GM21723 (cell line): ENCODE data around the gene AKR7A2.
A peak's percentile ranks its signal among the peaks of the same experiment; 100 is the strongest.

Experiments
- ATAC-seq: cut with Tn5 transposase; IDR thresholded peaks from one replicate; pipeline ENCODE4 v1.9.1; 2021; ENCODE audit warnings: mild to moderate bottlenecking, moderate library complexity; ENCODE audit not compliant: unreplicated experiment

The AKR7A2 gene

DNA sequence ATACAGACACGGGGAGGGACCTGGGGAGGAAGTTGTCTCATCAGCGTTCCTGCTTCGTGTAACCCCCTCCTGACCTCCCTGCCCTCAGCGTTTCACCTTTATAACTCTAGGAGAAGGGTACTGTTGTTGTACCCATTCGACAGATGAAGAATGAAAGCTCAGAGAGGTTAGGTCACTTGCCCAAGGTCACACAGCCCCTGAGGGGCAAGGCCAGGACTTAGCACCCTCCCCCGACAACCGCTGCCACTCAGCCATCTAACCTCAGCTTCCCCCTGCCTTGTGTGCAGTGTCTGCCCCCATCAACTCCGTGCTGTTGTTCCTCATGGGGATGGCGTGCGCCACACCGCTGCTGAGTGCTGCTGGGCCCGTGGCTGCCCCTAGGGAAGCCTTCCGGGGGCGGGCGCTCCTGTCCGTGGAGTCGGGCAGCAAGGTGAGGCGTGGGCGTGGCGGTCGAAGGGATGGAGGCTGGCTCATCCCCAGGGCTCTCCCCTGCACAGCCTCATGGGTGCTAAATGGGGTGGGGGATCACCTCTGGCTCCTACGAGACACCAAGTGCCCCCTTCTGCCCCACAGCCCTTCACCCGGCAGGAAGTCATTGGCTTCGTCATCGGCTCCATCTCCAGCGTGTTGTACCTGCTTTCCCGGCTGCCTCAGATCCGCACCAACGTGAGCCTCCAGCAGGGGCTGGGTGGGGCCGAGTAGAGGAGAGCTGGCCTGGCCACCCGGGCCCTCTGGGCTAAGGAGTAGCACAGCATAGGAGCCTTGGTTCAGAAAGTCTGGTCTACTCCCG is 14.2 kb upstream of the AKR7A2 start:
- ATAC-seq = no peak

DNA sequence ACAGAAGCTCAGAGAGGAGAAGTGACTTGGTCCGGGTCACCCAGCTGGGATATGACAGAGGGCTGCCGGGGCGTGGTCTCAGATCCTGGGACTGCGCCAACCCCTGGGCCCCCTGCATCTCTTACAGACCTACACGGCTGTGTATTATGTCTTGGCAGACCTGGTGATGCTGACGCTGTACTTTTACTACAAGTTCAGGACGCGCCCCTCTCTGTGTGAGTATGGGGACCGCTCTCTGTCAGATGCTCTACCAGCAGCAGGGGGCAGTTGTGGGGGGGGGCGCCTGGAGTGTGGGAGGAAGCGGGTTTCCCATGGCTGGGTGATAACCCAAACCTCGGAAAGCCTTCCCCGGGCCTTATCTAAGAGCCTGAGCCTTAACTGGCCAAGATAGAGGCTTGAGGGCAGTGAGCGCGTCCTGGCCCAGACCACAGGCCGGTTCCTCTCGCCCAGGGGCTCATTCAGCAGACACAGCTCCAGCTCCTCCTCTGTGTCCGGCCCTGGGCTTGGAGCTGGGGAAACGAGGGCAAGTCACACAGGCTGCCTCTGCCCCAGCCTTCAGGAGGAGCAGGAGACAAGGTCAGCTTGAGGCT is 13.5 kb upstream of the AKR7A2 start:
- no peak for ATAC-seq

DNA sequence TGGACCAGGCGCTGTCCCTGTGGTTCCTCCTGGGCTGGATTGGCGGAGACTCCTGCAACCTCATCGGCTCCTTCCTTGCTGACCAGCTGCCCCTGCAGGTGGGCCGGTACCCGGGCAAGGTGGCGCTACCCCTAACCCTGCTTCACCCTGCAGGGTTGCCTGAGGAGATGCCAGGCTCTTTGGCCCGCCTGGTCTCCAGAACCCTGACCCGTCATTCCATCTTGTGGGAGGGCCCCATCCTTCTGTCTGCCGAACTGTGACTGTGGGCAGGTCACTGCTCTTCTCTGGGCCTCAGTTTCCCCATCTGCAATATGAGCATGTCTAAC is 12.7 kb upstream of the AKR7A2 start:
- no peak for ATAC-seq

DNA sequence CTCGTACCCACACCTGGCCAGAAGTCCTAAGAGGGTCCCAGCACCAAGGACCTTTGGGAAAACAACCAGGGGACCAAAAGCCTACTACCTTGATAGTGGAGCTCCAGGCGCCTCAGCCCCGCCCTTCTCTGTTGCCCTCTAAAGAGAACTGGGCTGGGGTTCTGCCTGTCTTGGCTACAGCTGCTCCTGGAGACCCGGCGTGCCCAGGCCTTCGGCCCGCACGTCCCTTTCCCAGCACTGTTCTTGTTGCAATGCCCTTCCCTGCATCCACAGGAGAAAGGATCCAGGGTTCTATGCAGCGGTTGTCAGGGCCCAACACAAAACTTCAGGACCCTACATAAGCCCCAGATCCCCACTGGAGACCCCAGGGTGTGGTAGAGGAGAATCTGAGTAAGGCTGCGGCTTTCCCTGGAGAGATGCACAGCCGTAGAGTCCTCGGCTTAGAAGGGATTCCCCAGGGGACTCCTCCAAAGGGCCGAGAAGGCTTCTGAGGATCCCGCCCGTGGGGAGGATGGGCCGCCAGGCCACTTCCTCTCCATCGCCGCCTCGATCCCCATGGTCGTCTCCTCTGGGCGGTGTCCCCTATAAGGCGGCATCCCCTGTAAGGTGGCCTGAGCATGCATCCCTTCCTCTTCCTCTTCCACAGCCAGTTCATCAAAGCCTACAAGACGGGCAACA is 12.2 kb upstream of the AKR7A2 start:
- no peak for ATAC-seq

DNA sequence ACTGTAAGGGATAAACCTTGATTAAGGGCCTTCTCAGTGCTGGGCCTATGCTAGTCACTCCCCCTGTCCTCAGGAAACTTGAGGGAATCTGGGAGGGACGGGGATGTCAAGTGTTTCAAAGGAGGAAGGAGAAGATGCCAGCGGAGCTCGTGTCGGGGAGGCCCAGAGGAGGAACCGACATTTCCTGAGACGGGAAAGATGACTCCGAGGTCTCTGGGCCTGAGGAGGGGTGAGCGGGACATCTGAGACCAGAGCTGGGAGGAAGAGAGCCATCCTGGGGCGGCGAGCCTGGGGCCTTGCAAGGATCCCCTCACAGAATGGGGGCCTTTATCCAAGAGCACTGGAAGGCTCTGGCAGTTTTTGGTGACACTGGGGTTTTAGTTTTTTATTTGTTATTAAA is 10.5 kb upstream of the AKR7A2 start:
- ATAC-seq = no peak

DNA sequence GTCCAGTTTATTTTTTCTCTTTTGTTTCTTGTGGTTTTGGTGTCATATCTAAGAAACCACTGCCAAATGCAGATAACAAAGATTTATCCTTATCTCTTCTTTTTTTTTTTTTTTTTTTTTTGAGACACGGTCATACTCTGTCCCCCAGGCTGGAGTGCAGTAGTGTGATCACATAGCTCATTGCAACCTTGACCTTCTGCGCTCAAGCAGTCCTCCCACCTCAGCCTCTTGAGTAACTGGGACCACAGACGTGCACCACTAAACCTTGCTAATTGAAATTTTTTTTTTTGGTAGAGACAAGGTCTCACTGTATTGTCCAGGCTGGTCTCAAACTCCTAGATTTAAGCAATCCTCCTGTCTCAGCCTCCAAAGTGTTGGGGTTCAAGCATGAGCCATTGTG is 9.1 kb upstream of the AKR7A2 start:
- ATAC-seq = no peak

DNA sequence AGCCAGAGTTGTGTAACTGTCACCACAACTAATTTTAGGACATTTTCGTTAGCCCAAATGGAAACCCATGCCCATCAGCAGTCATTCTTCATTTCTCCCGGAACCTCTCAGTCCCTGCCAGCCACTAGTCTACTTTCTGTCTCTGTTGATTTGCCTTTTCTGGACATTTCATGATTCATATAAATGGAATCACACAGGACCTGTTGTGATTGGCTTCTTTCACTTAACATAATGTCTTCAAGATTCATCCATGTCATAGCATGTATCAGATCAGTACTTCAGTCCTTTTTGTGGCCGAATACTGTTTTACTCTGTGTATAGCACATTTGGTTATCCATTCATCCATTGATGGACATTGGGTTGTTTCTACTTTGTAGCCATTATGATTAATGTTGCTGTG is 7.3 kb upstream of the AKR7A2 start:
- no peak for ATAC-seq

DNA sequence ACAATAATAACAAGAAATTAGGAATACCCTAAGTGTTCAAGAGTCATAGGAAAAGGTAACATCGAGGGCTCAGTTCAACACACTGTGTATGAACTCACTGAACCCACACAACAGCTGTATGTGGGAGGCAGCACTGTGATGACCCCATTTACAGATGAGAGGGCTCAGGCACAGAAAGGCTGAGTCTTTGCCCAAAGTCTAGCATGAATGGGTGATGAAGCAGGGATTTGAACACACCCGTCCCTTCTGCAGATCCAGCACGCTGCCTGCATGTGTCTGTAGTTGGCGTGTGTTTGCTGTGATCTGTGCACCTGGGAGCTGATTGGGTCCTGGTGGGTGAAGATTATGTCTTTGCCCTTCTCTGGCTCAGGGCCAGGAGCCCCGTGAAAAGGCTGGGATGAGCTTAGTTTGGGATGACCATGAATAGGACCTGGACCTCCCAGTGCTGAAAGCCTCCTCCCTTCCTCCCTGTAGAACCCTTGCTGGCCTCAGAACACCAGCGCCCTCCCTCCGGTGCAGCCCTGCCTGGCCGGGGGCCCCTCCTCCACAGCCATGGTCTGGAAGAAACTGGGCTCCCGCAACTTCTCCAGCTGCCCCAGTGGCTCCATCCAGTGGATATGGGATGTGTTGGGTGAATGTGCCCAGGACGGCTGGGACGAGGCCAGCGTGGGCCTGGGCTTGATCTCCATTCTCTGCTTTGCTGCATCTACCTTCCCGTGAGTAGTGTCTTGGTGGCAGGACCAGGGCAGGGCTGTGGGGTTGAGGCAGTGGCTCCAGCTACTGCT is 5.4 kb upstream of the AKR7A2 start:
- no peak for ATAC-seq

DNA sequence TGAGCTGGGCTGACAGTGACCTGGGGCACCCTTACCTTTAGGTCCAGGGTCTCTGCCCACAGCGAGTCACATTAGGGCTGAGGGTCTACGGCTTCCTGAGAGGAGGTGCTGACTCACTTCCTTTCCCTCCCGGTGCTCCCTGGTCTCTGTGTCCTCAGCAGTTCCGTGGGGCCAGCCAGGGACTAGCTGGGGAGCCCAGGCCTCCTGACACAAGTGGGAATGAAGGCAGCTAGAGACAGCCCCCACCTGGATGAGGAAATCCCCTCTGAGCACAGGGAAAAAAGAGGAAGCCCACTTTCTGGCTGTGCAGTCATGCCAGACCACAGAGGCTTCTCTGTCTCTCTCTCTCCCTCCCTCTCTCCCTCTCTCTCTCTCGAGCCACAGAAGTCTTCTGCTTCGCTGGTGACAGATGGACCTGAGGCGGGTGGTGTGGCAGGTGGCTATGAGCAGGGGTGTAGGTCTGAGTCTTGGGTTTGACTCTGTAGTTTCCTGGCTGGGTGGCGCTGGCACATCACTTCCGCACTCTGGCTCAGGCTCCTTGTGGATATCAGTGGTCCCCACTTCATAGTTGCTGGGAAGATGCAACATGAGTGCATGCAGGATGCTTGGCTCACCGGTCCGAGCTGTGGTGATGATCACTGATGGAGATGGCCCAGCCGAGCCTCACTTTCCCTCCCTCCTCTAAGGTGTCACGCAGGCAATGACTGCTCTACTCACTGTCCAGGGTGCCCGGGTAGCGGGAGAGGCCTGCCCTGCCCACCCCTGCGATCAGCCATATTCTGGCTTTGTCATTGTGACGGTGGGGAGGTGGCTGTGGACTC is 3.6 kb upstream of the AKR7A2 start:
- ATAC-seq = no peak

DNA sequence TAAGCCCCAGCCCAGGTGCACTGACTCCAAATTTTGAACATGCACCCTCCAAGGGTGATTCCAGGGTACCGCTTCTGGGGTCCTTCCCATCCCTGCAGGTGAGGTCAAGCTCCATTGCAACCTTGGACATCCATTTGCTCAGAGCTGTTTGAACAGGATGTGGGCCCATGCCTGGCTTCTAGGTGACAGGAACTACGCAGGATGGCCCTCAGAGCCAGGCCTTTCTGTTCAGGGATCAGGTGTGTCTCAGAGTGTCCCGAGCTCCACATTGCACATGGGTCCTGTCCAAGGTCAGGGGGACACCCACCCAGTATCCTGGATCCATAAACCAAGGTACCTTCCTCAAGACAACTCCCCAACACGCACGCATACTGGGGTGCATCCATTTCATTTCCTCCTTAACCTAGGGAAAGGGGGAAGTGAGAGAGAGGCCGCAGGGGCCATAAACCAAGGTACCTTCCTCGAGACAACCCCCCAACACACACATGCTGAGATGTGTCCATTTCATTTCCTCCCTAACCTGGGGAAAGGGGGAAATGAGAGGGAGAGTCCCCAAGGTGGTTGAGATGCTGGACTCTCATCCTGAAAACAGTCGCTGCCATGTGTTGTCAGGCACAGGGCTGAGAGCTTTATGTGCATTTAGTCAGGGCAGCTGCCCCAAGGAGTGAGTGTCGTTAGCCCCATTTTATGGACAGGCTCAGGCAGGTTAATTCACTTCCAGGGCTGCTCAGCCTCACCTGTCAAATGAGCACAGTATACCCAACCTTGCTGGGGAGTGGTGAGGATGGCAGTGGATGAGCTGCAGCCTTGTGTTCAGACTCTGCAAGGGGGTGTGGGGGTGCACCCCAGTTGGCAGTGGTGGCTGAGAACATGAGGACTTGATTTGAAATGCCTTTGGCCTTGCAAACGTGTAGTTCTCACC is 2.3 kb upstream of the AKR7A2 start:
- ATAC-seq = no peak

DNA sequence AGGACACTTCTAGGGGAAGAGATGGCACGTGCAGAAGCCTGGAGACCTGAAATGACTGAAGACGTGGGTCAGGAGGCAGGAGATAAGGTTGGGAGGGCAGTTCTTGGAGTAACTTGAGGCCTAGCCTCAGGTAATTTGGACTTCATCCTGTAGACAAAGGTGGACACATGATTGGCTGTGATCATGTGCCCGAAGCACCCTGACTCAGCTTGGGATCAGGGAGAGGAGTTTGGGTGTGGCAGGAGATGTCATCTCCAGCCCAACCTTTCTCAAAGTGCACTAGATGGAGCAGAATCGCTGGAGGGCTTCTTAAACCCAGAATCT is 1.7 kb upstream of the AKR7A2 start:
- ATAC-seq = no peak

DNA sequence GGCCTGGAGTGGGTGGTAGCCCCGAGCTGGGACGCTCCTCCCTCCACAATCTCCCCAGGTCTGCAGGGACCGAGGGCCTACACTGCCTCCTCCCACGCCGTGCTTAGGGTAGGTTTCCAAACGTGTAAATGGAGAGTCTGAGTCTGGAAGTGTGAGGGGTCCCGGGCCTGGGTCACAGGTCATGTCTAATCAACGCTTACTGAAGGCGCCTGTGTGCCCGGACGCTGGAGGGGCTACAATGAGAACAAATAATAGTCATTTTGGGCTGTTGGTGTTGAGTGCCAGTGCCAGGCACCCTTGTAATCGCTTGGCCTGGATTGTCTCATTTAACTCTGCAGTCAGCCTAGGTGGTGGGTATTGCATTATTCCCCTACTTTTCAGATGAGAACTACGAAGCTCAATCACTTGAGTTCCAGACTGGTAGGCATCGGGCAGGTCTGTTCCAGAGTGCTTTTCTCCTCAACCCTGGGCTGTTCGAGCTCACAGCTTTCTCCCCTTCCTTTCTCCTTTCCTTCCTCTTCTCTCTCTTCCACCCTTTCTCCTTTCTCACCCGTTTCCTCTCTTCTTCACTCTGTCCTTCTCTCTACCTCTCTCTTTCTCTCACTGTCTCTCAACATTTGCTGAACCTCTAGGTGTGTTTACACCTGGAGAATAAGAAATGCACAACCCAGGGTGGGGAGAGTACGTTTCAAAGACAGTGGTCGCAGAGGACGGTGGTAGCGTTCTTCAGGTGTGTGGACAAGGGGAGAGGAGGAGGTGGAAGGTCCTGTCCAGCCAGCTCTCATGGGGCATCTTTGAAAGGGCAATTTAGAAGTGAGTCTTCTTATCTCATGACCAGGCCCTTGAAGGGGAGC is 1.1 kb upstream of the AKR7A2 start:
- peak; percentile 21 for ATAC-seq

DNA sequence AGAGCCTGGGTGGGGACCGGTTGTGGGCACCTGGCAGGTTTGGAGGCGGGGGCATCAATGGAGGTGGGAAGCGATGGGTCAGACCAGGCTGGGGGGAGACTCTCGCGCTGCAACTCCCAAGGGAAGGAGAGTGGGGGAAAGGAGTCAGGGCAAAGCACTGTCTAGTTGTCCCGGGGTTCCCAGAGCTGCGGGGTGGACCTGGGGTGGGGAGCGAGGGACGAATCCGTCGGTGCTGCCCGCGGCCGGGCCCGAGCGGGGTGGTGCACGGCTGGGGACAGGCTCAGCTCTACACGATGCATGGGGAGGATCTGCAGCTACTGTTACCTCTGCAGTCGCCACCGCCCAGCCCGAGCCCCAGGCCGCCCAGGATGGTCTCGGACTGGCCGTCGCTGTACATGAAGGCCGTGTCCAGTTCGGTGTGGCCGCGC is 427 bp downstream of the AKR7A2 start:
- ATAC-seq = peak; percentile 11

DNA sequence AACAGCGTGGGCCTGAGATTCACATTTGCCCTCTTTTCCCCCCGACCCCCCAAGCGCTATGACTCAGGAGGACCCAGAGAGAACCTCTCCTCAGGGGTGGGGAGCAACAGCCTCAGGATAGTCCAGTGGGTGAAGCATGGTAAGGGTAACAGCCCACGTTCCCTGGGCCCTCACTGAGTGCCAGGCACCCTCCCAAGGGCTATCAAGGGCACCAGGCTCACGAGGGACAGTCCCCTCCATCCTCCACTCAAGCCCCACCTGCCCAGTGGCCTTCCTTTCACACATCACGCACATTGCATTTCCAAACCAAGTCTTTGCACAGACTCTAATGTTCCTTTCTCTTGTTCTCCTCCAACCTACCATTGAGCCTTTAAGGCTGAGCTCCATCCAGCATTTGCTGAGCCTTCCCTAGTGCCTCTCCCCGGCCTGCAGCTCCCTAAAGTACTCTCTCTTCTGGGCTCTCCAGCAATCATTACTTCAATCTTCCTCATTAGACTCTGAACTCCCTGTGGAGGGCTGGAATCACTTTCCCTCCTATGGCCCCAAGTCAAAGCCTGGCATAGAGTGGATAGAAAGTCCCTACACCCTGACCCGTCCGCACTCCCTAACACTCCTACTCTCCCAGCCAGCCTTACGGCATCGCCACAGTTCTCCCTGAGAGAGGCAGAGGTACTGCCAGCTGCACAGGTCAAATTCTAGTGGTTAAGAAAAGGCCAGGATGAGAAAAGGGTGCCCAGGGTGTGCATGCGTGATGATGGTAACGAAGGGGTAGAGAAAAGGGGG is 1.0 kb downstream of the AKR7A2 start:
- no peak for ATAC-seq

DNA sequence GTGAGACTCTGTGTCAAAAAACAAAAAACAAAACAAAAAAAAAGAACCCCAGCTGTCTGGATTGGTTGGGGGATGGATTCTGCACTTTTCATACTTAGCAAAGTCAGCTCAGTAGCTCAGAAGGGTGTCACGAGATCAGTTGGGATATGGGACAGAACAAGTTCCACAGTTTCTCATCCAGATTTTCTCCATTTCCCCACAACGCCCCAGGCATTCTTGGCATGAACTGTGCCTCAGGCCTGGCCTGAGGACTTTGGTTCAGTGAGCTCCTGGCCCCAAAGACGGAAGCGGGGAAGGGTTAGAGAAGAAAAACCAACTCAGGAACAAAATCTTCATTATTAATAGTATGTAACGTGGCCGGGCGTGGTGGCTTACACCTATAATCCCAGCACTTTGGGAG is 1.9 kb downstream of the AKR7A2 start:
- ATAC-seq = no peak

DNA sequence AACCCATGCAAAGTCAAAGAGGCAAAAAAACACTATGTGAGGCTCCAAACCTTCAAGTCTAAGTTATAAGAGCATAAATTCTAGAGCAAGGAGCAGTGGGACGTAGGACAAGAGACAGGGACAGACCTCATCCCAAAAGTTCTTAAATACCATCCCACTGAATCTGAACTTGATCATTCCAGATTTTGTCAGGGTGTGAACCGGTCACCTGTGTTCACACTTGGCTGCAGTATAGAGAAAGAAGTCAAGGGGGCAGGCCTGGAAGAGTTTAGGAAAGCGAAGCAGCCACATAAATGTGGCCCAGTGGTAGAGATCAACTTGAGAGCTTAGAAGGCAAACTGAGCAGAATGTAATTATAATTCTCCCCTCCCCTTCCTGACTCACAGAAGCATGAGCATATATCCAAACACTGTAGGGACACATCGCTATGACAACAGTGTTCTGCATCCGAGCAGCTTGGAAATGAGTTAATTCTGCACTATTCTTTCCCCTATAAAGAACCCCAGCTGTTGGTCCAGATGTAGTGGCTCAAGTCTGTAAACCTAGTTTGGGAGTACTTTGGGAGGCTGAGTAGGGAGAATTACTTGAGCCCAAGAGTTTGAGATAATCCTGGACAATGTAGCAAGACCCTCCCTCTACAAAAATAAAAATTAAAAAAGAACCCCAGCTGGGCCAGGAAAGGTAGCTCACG is 2.7 kb downstream of the AKR7A2 start:
- ATAC-seq = no peak

DNA sequence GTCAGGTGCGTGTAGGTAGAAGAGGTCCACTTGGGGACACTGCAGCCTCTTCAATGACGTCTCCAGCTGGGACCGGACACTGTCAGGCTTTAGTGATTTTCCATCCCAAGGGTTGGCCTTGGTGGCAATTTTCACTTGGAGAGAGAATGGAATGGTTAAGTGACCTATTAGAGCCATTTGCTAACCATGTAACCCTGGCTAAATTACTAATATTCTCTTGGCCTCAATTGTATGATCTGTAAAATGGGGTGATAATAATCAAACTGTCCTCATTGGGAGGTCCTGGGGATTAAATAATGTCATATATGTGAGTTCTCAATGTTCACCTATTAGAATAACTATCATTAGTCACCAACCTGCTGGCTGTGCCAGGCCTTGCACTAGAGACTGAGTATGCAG is 3.4 kb downstream of the AKR7A2 start:
- no peak for ATAC-seq
